Measurements from ENCODE around the gene GRB10. TPM values are rescaled to one million over a fixed set of nuclear protein-coding genes. Genes with fewer than 3 reads are reported as not detected.

Gene GRB10
- total RNA-seq, 4 donors from 2014 or later, result 3.5 to 35.1 (median 9.2) TPM

GRCh38 chr7:50749896-50750295 is 32.8 kb downstream of the GRB10 start:
- H3K4me3 ChIP-seq, result no peak overlapping the region
- no peaks in the 10 kb centered on the region for H3K9me3 ChIP-seq
- peaks cover 0 to 12% (median 0%) of the 10 kb centered on the region in 3 donors for H3K4me1 ChIP-seq
- WGBS, 2 donors, result 73 to 80% methylated on average over 3 of the region's 3 CpGs
- no peak for DNase-seq
- H3K36me3 ChIP-seq, result peaks cover 0 to 21% (median 0%) of the 10 kb centered on the region in 3 donors
- intact Hi-C loops (cut with DNase I), result no loop called here
- H3K27ac ChIP-seq, result no peak overlapping the region
- H3K27me3 ChIP-seq, result no peaks in the 10 kb centered on the region
- TF ChIP-seq POLR2A (IDR thresholded peaks at IDR 0.05) (no peak), CTCF (IDR thresholded peaks at IDR 0.05) (no peak)

GRCh38 chr7:50748472-50748871 is 34.2 kb downstream of the GRB10 start:
- WGBS, 2 donors, result 87 to 90% methylated on average over 8 of the region's 8 CpGs
- Histone ChIP-seq H3K4me3 (no peak overlapping the region), H3K27me3 (no peaks in the 10 kb centered on the region), H3K9me3 (no peaks in the 10 kb centered on the region), H3K4me1 (peaks cover 0 to 12% (median 0%) of the 10 kb centered on the region in 3 donors), H3K36me3 (peaks cover 0 to 9% (median 0%) of the 10 kb centered on the region in 3 donors), H3K27ac (no peak overlapping the region)
- no peak for TF ChIP-seq POLR2A (IDR thresholded peaks at IDR 0.05)
- no peak for TF ChIP-seq CTCF (IDR thresholded peaks at IDR 0.05)
- intact Hi-C loops (cut with DNase I), result no loop called here
- no peak for DNase-seq

GRCh38 chr7:50745835-50746234 is 36.9 kb downstream of the GRB10 start:
- H3K27ac ChIP-seq, result no peak overlapping the region
- WGBS, 2 donors, result 58 to 68% methylated on average over 2 of the region's 2 CpGs
- no peak for TF ChIP-seq CTCF (IDR thresholded peaks at IDR 0.05)
- TF ChIP-seq POLR2A (IDR thresholded peaks at IDR 0.05), result no peak
- intact Hi-C loops (cut with DNase I), result no loop called here
- H3K36me3 ChIP-seq, result no peaks in the 10 kb centered on the region
- no peaks in the 10 kb centered on the region for H3K27me3 ChIP-seq
- H3K9me3 ChIP-seq, result no peaks in the 10 kb centered on the region
- peaks cover 0 to 20% (median 0%) of the 10 kb centered on the region in 3 donors for H3K4me1 ChIP-seq
- DNase-seq, result no peak
- H3K4me3 ChIP-seq, result no peak overlapping the region

- no peaks in the 10 kb centered on the region for H3K36me3 ChIP-seq
- H3K27ac ChIP-seq, result no peak overlapping the region
- H3K9me3 ChIP-seq, result no peaks in the 10 kb centered on the region
- peaks cover 0 to 20% (median 0%) of the 10 kb centered on the region in 3 donors for H3K4me1 ChIP-seq
- WGBS, 2 donors, result 67 to 69% methylated on average over 7 of the region's 7 CpGs
- H3K4me3 ChIP-seq, result no peak overlapping the region
- no peaks in the 10 kb centered on the region for H3K27me3 ChIP-seq
- intact Hi-C loops (cut with DNase I), result no loop called here
- DNase-seq, result no peak
- TF ChIP-seq CTCF (IDR thresholded peaks at IDR 0.05) (no peak), POLR2A (IDR thresholded peaks at IDR 0.05) (no peak)
Measured at GRCh38 chr7:50745336-50745735, 37.4 kb downstream of the GRB10 start.

GRCh38 chr7:50743893-50744292 is 38.8 kb downstream of the GRB10 start:
- no peak overlapping the region for H3K27ac ChIP-seq
- no peaks in the 10 kb centered on the region for H3K27me3 ChIP-seq
- peaks cover 0 to 32% (median 0%) of the 10 kb centered on the region in 3 donors for H3K4me1 ChIP-seq
- no peak for DNase-seq
- WGBS, 2 donors, result 84 to 92% methylated on average over 8 to 11 of the region's 11 CpGs
- no peak for TF ChIP-seq CTCF (IDR thresholded peaks at IDR 0.05)
- TF ChIP-seq POLR2A (IDR thresholded peaks at IDR 0.05), result no peak
- intact Hi-C loops (cut with DNase I), result no loop called here
- no peaks in the 10 kb centered on the region for H3K9me3 ChIP-seq
- no peaks in the 10 kb centered on the region for H3K36me3 ChIP-seq
- no peak overlapping the region for H3K4me3 ChIP-seq
